Esophagus muscularis mucosa (tissue), 3 donors: ENCODE measurements around the gene CFLAR.

Experiments used
- CTCF ChIP-seq, 3 experiments: fragments of 200-600 bp in 2 of 3; fragments of 450-650 bp in 1 of 3; sonication (generic) in 2 of 3; IDR thresholded peaks; one replicate each; pipeline ENCODE4 v1.5.1; 2017 to 2019; ENCODE audit warnings: antibody characterized with exemption in 3 of 3, mild to moderate bottlenecking in 2 of 3, moderate library complexity in 1 of 3
- POLR2A ChIP-seq: fragments of 450-650 bp; IDR thresholded peaks from one replicate; pipeline ENCODE4 v1.6.1; 2017; ENCODE audit warnings: antibody characterized with exemption, moderate library complexity, mild to moderate bottlenecking, low read depth

- no peak for TF ChIP-seq POLR2A
- no peak for TF ChIP-seq CTCF (IDR thresholded peaks at IDR 0.05)
Observed at GRCh38 chr2:201218780-201219179, 102.8 kb downstream of the CFLAR start.
